WTC11 (cell line): ENCODE data around the gene MEFV. TPM values are rescaled to one million over a fixed set of nuclear protein-coding genes. Genes with fewer than 3 reads are reported as not detected.
A peak's percentile ranks its signal among the peaks of the same experiment; 100 is the strongest.

ENCODE experiments used
- CREB1 ChIP-seq: sonication (generic); formaldehyde crosslinking; IDR thresholded peaks from 2 replicates; pipeline ENCODE4 v1.8.0; 2023; ENCODE audit warnings: mild to moderate bottlenecking, missing genetic modification reagents
- E2F1 ChIP-seq: sonication (generic); formaldehyde crosslinking; IDR thresholded peaks from 2 replicates; pipeline ENCODE4 v1.8.0; 2022; ENCODE audit warnings: mild to moderate bottlenecking, missing genetic modification reagents
- E2F4 ChIP-seq: sonication (generic); formaldehyde crosslinking; IDR thresholded peaks from 2 replicates; pipeline ENCODE4 v1.8.1; 2022; ENCODE audit warnings: low read depth, mild to moderate bottlenecking, moderate library complexity, missing genetic modification reagents, borderline replicate concordance
- ELF4 ChIP-seq: sonication (generic); formaldehyde crosslinking; IDR thresholded peaks from 2 replicates; pipeline ENCODE4 v1.8.1; 2022; ENCODE audit warnings: low read depth, mild to moderate bottlenecking, moderate library complexity, missing genetic modification reagents
- EMX1 ChIP-seq: fragments of 250-450 bp; sonication (Bioruptor Pico); IDR thresholded peaks from 2 replicates; pipeline ENCODE4 v1.8.0; 2021; ENCODE audit warnings: mild to moderate bottlenecking
- ESRRA ChIP-seq: sonication (generic); formaldehyde crosslinking; IDR thresholded peaks from 2 replicates; pipeline ENCODE4 v1.8.1; 2022; ENCODE audit warnings: mild to moderate bottlenecking, missing genetic modification reagents, borderline replicate concordance
- ETV6 ChIP-seq: sonication (generic); formaldehyde crosslinking; IDR thresholded peaks from 2 replicates; pipeline ENCODE4 v1.8.1; 2022; ENCODE audit warnings: mild to moderate bottlenecking, missing genetic modification reagents
- FOXJ3 ChIP-seq: sonication (generic); formaldehyde crosslinking; IDR thresholded peaks from 2 replicates; pipeline ENCODE4 v1.9.0; 2021; ENCODE audit warnings: missing genetic modification reagents, mild to moderate bottlenecking, borderline replicate concordance
- MYBL2 ChIP-seq: sonication (generic); formaldehyde crosslinking; IDR thresholded peaks from 2 replicates; pipeline ENCODE4 v1.8.1; 2023; ENCODE audit warnings: mild to moderate bottlenecking, moderate library complexity, missing genetic modification reagents
- NFYB ChIP-seq: sonication (generic); formaldehyde crosslinking; conservative IDR thresholded peaks from 2 replicates; pipeline ENCODE4 v1.8.0; 2022; ENCODE audit warnings: low read depth, missing genetic modification reagents
- NR2C2 ChIP-seq: sonication (generic); formaldehyde crosslinking; IDR thresholded peaks from 2 replicates; pipeline ENCODE4 v1.8.0; 2022; ENCODE audit warnings: mild to moderate bottlenecking, missing genetic modification reagents
- PRRX2 ChIP-seq: fragments of 250-450 bp; sonication (Bioruptor Pico); IDR thresholded peaks from 2 replicates; pipeline ENCODE4 v1.8.0; 2021; ENCODE audit warnings: mild to moderate bottlenecking
- RELA ChIP-seq: sonication (generic); formaldehyde crosslinking; IDR thresholded peaks from 2 replicates; pipeline ENCODE4 v1.8.1; 2022; ENCODE audit warnings: missing genetic modification reagents, mild to moderate bottlenecking, borderline replicate concordance
- ZBTB21 ChIP-seq: sonication (generic); formaldehyde crosslinking; IDR thresholded peaks from 2 replicates; pipeline ENCODE4 v1.8.1; 2023; ENCODE audit warnings: mild to moderate bottlenecking, missing genetic modification reagents, borderline replicate concordance
- ZNF138 ChIP-seq: sonication (generic); formaldehyde crosslinking; conservative IDR thresholded peaks from 2 replicates; pipeline ENCODE4 v1.8.1; 2022; ENCODE audit warnings: mild to moderate bottlenecking, moderate library complexity, missing genetic modification reagents
- ZNF219 ChIP-seq: sonication (generic); formaldehyde crosslinking; IDR thresholded peaks from 2 replicates; pipeline ENCODE4 v1.8.0; 2023; ENCODE audit warnings: missing genetic modification reagents, mild to moderate bottlenecking, borderline replicate concordance
- ZNF263 ChIP-seq: sonication (generic); formaldehyde crosslinking; IDR thresholded peaks from 2 replicates; pipeline ENCODE4 v1.8.1; 2022; ENCODE audit warnings: low read depth, mild to moderate bottlenecking, moderate library complexity, missing genetic modification reagents
- ZNF317 ChIP-seq: sonication (generic); formaldehyde crosslinking; IDR thresholded peaks from 2 replicates; pipeline ENCODE4 v1.8.1; 2023; ENCODE audit warnings: low read depth, mild to moderate bottlenecking, moderate library complexity, missing genetic modification reagents, borderline replicate concordance
- ZNF396 ChIP-seq: fragments of 250-450 bp; sonication (Bioruptor Pico); IDR thresholded peaks from 2 replicates; pipeline ENCODE4 v1.8.0; 2021; ENCODE audit warnings: mild to moderate bottlenecking, moderate library complexity, borderline replicate concordance
- ZNF671 ChIP-seq: fragments of 250-450 bp; sonication (Bioruptor Pico); IDR thresholded peaks from 2 replicates; pipeline ENCODE4 v1.8.0; 2021; ENCODE audit warnings: mild to moderate bottlenecking
- total RNA-seq: library from RNA; stranded (reverse); gene quantifications from 3 replicates; pipeline ENCODE4 v1.2.3, GENCODE V29; 2021
- TF ChIP-seq, protein P1 (sequence below): sonication (generic); formaldehyde crosslinking; IDR thresholded peaks from 2 replicates; pipeline ENCODE4 v1.8.0; 2023; ENCODE audit warnings: missing genetic modification reagents
- TF ChIP-seq, protein P2 (sequence below): fragments of 250-450 bp; sonication (Bioruptor Pico); IDR thresholded peaks from 2 replicates; pipeline ENCODE4 v1.9.0; 2021; ENCODE audit warnings: mild to moderate bottlenecking
- TF ChIP-seq, protein P3 (sequence below): sonication (generic); formaldehyde crosslinking; IDR thresholded peaks from 2 replicates; pipeline ENCODE4 v1.8.1; 2023; ENCODE audit warnings: mild to moderate bottlenecking, missing genetic modification reagents, borderline replicate concordance

Gene MEFV
- total RNA-seq, 1 experiment from 2014 or later = 0.09 TPM

DNA sequence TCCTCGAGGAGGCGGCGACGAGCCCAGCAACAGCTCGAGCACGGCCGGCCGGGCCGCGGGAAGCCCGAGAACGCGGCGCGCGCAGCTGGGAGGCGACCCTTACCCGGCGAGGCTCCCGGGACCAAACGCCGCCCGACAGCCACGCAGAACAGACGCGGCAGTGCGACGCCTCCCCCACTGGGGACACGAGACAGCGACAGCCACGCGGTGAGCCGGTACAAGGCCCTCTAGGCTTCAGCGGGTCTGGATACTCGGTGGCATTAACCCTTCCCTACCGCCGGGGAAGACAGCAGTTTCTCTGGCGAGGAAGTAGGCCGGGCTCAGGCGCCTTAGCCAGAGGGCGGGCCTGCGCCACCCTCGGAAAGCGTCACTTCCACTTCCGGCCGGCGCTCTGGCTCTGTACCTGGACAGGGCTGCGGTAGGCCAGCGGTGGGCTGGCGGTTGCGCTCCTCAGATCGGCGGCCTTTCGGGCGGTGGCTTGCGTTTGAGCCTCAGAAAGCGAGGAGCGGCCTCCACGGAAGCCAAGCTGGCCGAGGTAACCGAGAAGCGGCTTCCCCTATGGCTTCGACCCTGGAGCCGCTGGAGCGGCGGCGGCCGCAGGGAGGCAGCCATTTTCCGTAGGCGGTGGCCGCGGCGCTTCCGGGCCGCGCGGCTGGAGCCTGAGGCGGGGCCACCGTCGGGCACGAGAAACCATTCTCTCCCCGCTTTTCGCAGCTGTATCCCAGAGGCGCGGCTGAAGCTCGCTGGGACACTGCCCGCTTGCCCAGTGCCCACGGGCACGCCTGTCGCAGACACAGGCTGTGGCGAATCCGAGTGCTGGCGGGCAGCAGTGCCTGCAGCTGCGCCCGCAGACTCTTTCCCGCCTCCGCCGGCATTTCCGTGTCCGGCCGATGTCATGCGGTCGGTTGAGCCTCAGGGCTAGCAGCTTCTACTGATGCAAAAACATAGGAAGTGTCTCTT, 49.0 kb upstream of the MEFV start, which contains the start of the genes TIGD7 and ZNF75A (continued):
- TF ChIP-seq, protein P1, sequence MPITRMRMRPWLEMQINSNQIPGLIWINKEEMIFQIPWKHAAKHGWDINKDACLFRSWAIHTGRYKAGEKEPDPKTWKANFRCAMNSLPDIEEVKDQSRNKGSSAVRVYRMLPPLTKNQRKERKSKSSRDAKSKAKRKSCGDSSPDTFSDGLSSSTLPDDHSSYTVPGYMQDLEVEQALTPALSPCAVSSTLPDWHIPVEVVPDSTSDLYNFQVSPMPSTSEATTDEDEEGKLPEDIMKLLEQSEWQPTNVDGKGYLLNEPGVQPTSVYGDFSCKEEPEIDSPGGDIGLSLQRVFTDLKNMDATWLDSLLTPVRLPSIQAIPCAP = peak; percentile 94
- TF ChIP-seq MYBL2 (CRISPR knock-in tag) (peak; percentile 66; the same call in 1 of the 2 replicates), E2F1 (CRISPR knock-in tag) (peak; percentile 96), ZNF396 (CRISPR knock-in tag) (no peak), NFYB (CRISPR knock-in tag) (no peak; the same call in none of the 2 replicates), NR2C2 (peak; percentile 86), ZNF138 (peak; percentile 96), ZNF317 (CRISPR knock-in tag) (peak; percentile 70), EMX1 (CRISPR knock-in tag) (no peak), FOXJ3 (no peak; the same call in 1 of the 2 replicates), RELA (CRISPR knock-in tag) (peak; percentile 92), ETV6 (peak; percentile 88), ESRRA (CRISPR knock-in tag) (peak; percentile 82), E2F4 (CRISPR knock-in tag) (peak; percentile 87), ZNF671 (no peak), ELF4 (CRISPR knock-in tag) (peak; percentile 94), ZBTB21 (CRISPR knock-in tag) (peak; percentile 92), PRRX2 (CRISPR knock-in tag) (no peak), ZNF263 (CRISPR knock-in tag) (peak; percentile 65), CREB1 (CRISPR knock-in tag) (peak; percentile 95), ZNF219 (CRISPR knock-in tag) (peak; percentile 96)
- TF ChIP-seq, protein P2, sequence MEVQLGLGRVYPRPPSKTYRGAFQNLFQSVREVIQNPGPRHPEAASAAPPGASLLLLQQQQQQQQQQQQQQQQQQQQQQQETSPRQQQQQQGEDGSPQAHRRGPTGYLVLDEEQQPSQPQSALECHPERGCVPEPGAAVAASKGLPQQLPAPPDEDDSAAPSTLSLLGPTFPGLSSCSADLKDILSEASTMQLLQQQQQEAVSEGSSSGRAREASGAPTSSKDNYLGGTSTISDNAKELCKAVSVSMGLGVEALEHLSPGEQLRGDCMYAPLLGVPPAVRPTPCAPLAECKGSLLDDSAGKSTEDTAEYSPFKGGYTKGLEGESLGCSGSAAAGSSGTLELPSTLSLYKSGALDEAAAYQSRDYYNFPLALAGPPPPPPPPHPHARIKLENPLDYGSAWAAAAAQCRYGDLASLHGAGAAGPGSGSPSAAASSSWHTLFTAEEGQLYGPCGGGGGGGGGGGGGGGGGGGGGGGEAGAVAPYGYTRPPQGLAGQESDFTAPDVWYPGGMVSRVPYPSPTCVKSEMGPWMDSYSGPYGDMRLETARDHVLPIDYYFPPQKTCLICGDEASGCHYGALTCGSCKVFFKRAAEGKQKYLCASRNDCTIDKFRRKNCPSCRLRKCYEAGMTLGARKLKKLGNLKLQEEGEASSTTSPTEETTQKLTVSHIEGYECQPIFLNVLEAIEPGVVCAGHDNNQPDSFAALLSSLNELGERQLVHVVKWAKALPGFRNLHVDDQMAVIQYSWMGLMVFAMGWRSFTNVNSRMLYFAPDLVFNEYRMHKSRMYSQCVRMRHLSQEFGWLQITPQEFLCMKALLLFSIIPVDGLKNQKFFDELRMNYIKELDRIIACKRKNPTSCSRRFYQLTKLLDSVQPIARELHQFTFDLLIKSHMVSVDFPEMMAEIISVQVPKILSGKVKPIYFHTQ = no peak
- TF ChIP-seq, protein P3, sequence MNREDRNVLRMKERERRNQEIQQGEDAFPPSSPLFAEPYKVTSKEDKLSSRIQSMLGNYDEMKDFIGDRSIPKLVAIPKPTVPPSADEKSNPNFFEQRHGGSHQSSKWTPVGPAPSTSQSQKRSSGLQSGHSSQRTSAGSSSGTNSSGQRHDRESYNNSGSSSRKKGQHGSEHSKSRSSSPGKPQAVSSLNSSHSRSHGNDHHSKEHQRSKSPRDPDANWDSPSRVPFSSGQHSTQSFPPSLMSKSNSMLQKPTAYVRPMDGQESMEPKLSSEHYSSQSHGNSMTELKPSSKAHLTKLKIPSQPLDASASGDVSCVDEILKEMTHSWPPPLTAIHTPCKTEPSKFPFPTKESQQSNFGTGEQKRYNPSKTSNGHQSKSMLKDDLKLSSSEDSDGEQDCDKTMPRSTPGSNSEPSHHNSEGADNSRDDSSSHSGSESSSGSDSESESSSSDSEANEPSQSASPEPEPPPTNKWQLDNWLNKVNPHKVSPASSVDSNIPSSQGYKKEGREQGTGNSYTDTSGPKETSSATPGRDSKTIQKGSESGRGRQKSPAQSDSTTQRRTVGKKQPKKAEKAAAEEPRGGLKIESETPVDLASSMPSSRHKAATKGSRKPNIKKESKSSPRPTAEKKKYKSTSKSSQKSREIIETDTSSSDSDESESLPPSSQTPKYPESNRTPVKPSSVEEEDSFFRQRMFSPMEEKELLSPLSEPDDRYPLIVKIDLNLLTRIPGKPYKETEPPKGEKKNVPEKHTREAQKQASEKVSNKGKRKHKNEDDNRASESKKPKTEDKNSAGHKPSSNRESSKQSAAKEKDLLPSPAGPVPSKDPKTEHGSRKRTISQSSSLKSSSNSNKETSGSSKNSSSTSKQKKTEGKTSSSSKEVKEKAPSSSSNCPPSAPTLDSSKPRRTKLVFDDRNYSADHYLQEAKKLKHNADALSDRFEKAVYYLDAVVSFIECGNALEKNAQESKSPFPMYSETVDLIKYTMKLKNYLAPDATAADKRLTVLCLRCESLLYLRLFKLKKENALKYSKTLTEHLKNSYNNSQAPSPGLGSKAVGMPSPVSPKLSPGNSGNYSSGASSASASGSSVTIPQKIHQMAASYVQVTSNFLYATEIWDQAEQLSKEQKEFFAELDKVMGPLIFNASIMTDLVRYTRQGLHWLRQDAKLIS (CRISPR knock-in tag) = peak; percentile 96; the same call in 1 of the 2 replicates
